GM12878 (cell line): Measurements from ENCODE around the gene PKD2. TPM values are rescaled to one million over a fixed set of nuclear protein-coding genes. Genes with fewer than 3 reads are reported as not detected.

Experiments used
- ATAC-seq: fragments of 200-7000 bp; cut with Tn5 transposase; 3 replicates; pipeline ENCODE4 v1.9.1; 2020; ENCODE audit warnings: mild to moderate bottlenecking, moderate library complexity
- BruUV-seq: library from RNA; stranded (reverse); fragments of 400-500 nt; replicated peaks from 2 replicates; lab custom pipeline; 2021; lab: Mats Ljungman, UMichigan
- CTCF ChIA-PET: fragments of 300-600 bp; sonication (Branson Sonifier 250); formaldehyde crosslinking; extraction: SDS; loops from one replicate; lab custom pipeline; 2021; ENCODE audit warnings: inconsistent platforms; lab: Yijun Ruan, JAX
- POLR2A ChIA-PET: fragments of 350-600 bp; formaldehyde crosslinking; extraction: SDS; loops from one replicate; lab custom pipeline; 2021; ENCODE audit warnings: inconsistent platforms; lab: Charles Lee
- RAD21 ChIA-PET: fragments of 300-600 bp; sonication (Branson Sonifier 250); formaldehyde crosslinking; loops from one replicate; lab custom pipeline; 2023; ENCODE audit warnings: antibody characterized with exemption; ENCODE audit not compliant: unreplicated experiment; lab: Charles Lee
- SMC1A ChIA-PET: fragments of 300-600 bp; sonication (Branson Sonifier 250); formaldehyde crosslinking; loops from one replicate; lab custom pipeline; 2023; ENCODE audit not compliant: unreplicated experiment, uncharacterized antibody; lab: Charles Lee
- DNase-seq: peaks from one replicate; pipeline ENCODE4 v3.0.0-alpha.2; 2011; ENCODE audit warnings: low read depth, low spot score
- FAIRE-seq: peaks from 3 replicates; lab custom pipeline; 2011; peaks lifted over from hg19 to GRCh38; lab: Jason Lieb, UNC
- H2AFZ ChIP-seq: 2 replicates; pipeline ENCODE4 v1.6.0; 2011; ENCODE audit warnings: low read depth, low read length, control low read depth; ENCODE audit not compliant: control insufficient read depth
- H3K27ac ChIP-seq: 2 replicates; pipeline ENCODE4 v1.5.1; 2011; ENCODE audit warnings: control low read depth; ENCODE audit not compliant: control insufficient read depth, insufficient read depth
- H3K27me3 ChIP-seq, 2 experiments: replicated peaks in 1 of 2; 2 replicates each; pipeline versions ENCODE4 v1.6.0 to v1.6.1; 2011; ENCODE audit warnings: low read length in 1 of 2; ENCODE audit not compliant: control insufficient read depth in 2 of 2, insufficient read depth in 2 of 2
- H3K36me3 ChIP-seq, 2 experiments: 2 replicates each; pipeline ENCODE4 v1.5.1; 2011; ENCODE audit warnings: low read length in 1 of 2; ENCODE audit not compliant: control insufficient read depth in 2 of 2, insufficient read depth in 2 of 2
- H3K4me1 ChIP-seq: 2 replicates; pipeline ENCODE4 v1.6.1; 2011; ENCODE audit warnings: mild to moderate bottlenecking, low read length, moderate library complexity, mixed read lengths; ENCODE audit not compliant: control insufficient read depth, insufficient read depth
- H3K4me2 ChIP-seq: 2 replicates; pipeline ENCODE4 v1.6.0; 2011; ENCODE audit warnings: control low read depth; ENCODE audit not compliant: control insufficient read depth, insufficient read depth
- H3K4me3 ChIP-seq: fragments of 200-600 bp; sonication (generic); 2 replicates; pipeline ENCODE4 v1.5.1; 2016
- H3K79me2 ChIP-seq: 2 replicates; pipeline ENCODE4 v1.6.0; 2011; ENCODE audit warnings: low read length; ENCODE audit not compliant: control insufficient read depth, insufficient read depth
- H3K9ac ChIP-seq: 2 replicates; pipeline ENCODE4 v1.8.0; 2011; ENCODE audit warnings: low read length, control low read depth, mixed read lengths; ENCODE audit not compliant: control insufficient read depth, insufficient read depth
- H3K9me3 ChIP-seq: replicated peaks from 3 replicates; pipeline ENCODE4 v1.5.1; 2011; ENCODE audit warnings: mild to moderate bottlenecking, low read length; ENCODE audit not compliant: control insufficient read depth, insufficient read depth
- H4K20me1 ChIP-seq: 2 replicates; pipeline ENCODE4 v1.6.0; 2011; ENCODE audit not compliant: control insufficient read depth, insufficient read depth
- GABPA ChIP-seq: IDR thresholded peaks from 2 replicates; pipeline ENCODE4 v1.6.1; 2014; ENCODE audit warnings: antibody characterized with exemption, low read depth, mild to moderate bottlenecking, inconsistent platforms
- LARP7 ChIP-seq: fragments of 450-650 bp; IDR thresholded peaks from 2 replicates; pipeline ENCODE4 v1.6.1; 2017; ENCODE audit warnings: mild to moderate bottlenecking
- PML ChIP-seq: IDR thresholded peaks from 2 replicates; pipeline ENCODE4 v1.6.1; 2012; ENCODE audit warnings: low read length, inconsistent platforms
- RB1 ChIP-seq: fragments of 450-650 bp; formaldehyde crosslinking; IDR thresholded peaks from 2 replicates; pipeline ENCODE4 v1.6.1; 2017; ENCODE audit warnings: mild to moderate bottlenecking, borderline replicate concordance
- RCOR1 ChIP-seq: conservative IDR thresholded peaks from 2 replicates; pipeline ENCODE4 v1.6.1; 2012; ENCODE audit warnings: low read depth, low read length, improper control_type of control experiment
- RELB ChIP-seq: fragments of 450-650 bp; IDR thresholded peaks from 2 replicates; pipeline ENCODE4 v1.6.1; 2017; ENCODE audit warnings: low read depth, mild to moderate bottlenecking, moderate library complexity
- ZNF217 ChIP-seq: fragments of 450-650 bp; IDR thresholded peaks from 2 replicates; pipeline ENCODE4 v1.6.1; 2017; ENCODE audit warnings: antibody characterized with exemption, mild to moderate bottlenecking
- WGBS: methylation state at CpG from one replicate; pipeline ENCODE4 v1.1.6; 2016; ENCODE audit warnings: low lambda C conversion rate; ENCODE audit not compliant: insufficient replicate concordance, insufficient coverage; ENCODE audit errors: missing lambda C conversion rate; 5-methylcytosine and 5-hydroxymethylcytosine counted together
- in situ Hi-C: fragments of 300-500 bp; cut with MboI; formaldehyde crosslinking; loops from 9 replicates; pipeline ENCODE4 v1.14.3; 2018; ENCODE audit warnings: mixed read lengths
- intact Hi-C: fragments of 100-400 bp; cut with micrococcal nuclease; formaldehyde crosslinking; loops from one replicate; pipeline ENCODE4 v1.14.2; 2022; ENCODE audit not compliant: unreplicated experiment
- polyA plus RNA-seq, 11 experiments: library from polyadenylated mRNA; depleted of rRNA in 4 of 11; unstranded in 6 of 11; stranded (reverse) in 5 of 11; fragments of >200 nt; fragmentation: Nextera tagmentation in 4 of 11; fragmentation: Illumina TruSeq in 1 of 11; extraction: Ambion mirVana in 4 of 11; extraction: Trizol in 1 of 11; gene quantifications; 1 replicate in 1 of 11; 2 replicates in 10 of 11; pipeline versions ENCODE4 v1.2.1 to v1.2.3, GENCODE V29; 2011 to 2016; ENCODE audit warnings: inconsistent platforms in 2 of 11, missing spikeins in 2 of 11, low read depth in 1 of 11
- total RNA-seq, 4 experiments: library from RNA; depleted of rRNA in 3 of 4; stranded (reverse); fragments of >200 nt in 3 of 4; fragmentation: Illumina TruSeq in 1 of 4; extraction: Trizol in 1 of 4; gene quantifications; 2 replicates each; pipeline versions ENCODE4 v1.2.1 to v1.2.3, GENCODE V29; 2013 to 2021
- TF ChIP-seq, protein P1 (sequence below): fragments of 450-650 bp; conservative IDR thresholded peaks from 2 replicates; pipeline ENCODE4 v1.6.1; 2017; ENCODE audit warnings: mild to moderate bottlenecking, moderate library complexity

Gene PKD2
- total and polyA plus RNA-seq, 10 of the 15 experiments (the other 5 are each of a cell fraction or from before 2014, with no cell fraction given): 2.0 to 13.8 (median 8.4) TPM

DNA sequence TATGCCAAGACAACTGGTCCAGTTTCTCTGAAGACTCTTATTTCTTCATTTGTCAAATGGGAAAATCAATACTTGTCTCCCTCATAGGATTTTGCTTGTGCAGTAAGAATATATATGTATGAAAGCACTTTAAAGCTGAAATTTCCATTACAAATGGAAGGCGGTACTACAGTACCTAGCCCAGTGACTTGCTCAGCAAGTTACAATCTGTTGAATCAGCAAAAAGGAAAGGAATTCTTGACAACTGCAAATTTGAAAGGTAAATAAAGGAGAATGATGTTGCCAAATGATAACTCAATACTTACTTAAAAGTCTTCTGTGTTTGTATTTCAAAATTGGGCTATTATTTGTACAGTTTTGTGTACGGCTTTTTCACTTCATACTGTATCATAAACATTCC lies 71.1 kb downstream of the PKD2 start:
- Histone ChIP-seq H2AFZ (no peak overlapping the region), H3K4me1 (no peaks in the 10 kb centered on the region)
- ATAC-seq: no peak
- TF ChIP-seq PML: no peak
- TF ChIP-seq LARP7: no peak
- no peak for TF ChIP-seq RCOR1
- TF ChIP-seq GABPA: no peak
- TF ChIP-seq RB1: no peak
- TF ChIP-seq, all 136 proteins: peak for 0
- ChIA-PET CTCF (no interaction called here), RAD21 (no interaction called here), POLR2A (no interaction called here), SMC1A (interaction anchor here (0.8 kb wide), 1 partner anchor 46 kb away, joined by 3 read pairs; no protein-coding TSS in a partner anchor)
- in situ Hi-C loops: no loop called here
- no peak overlapping the region for H3K4me2 ChIP-seq
- H3K9me3 ChIP-seq: no peaks in the 10 kb centered on the region
- H3K9ac ChIP-seq: no peak overlapping the region
- no peaks in the 10 kb centered on the region for H3K79me2 ChIP-seq
- peaks cover 0 to 4% of the 10 kb centered on the region in 2 experiments; a peak in 2 of 4 replicates for H3K36me3 ChIP-seq
- no peak overlapping the region for H3K4me3 ChIP-seq
- H3K27me3 ChIP-seq: no peaks in the 10 kb centered on the region
- H3K27ac ChIP-seq: no peak overlapping the region
- no peaks in the 10 kb centered on the region for H4K20me1 ChIP-seq
- BruUV-seq: no TSS peak
- DNase-seq (no peak), FAIRE-seq (no peak)
- WGBS: 100% methylated on average over 2 of the region's 2 CpGs
- intact Hi-C loops: no loop called here

- 93% methylated on average over 1 of the region's 1 CpG for WGBS
- FAIRE-seq (no peak), DNase-seq (no peak), ATAC-seq (no peak)
- no peaks in the 10 kb centered on the region for H3K4me1 ChIP-seq
- H3K27ac ChIP-seq: no peak overlapping the region
- ChIA-PET CTCF (no interaction called here), RAD21 (no interaction called here), SMC1A (no interaction called here), POLR2A (no interaction called here)
- H3K9ac ChIP-seq: no peak overlapping the region
- H3K4me2 ChIP-seq: no peak overlapping the region
- intact Hi-C loops: no loop called here
- no TSS peak for BruUV-seq
- H2AFZ ChIP-seq: no peak overlapping the region
- H3K9me3 ChIP-seq: no peaks in the 10 kb centered on the region
- no peaks in the 10 kb centered on the region for H3K79me2 ChIP-seq
- H4K20me1 ChIP-seq: no peaks in the 10 kb centered on the region
- H3K36me3 ChIP-seq: no peaks in the 10 kb centered on the region
- in situ Hi-C loops: no loop called here
- no peaks in the 10 kb centered on the region; a peak in 1 of 4 replicates for H3K27me3 ChIP-seq
- TF ChIP-seq ZNF217 (no peak), RELB (no peak)
- TF ChIP-seq, protein P1, sequence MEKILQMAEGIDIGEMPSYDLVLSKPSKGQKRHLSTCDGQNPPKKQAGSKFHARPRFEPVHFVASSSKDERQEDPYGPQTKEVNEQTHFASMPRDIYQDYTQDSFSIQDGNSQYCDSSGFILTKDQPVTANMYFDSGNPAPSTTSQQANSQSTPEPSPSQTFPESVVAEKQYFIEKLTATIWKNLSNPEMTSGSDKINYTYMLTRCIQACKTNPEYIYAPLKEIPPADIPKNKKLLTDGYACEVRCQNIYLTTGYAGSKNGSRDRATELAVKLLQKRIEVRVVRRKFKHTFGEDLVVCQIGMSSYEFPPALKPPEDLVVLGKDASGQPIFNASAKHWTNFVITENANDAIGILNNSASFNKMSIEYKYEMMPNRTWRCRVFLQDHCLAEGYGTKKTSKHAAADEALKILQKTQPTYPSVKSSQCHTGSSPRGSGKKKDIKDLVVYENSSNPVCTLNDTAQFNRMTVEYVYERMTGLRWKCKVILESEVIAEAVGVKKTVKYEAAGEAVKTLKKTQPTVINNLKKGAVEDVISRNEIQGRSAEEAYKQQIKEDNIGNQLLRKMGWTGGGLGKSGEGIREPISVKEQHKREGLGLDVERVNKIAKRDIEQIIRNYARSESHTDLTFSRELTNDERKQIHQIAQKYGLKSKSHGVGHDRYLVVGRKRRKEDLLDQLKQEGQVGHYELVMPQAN: no peak
- H3K4me3 ChIP-seq: no peak overlapping the region
These were observed 73.2 kb downstream of the PKD2 start for GRCh38 chr4:88080626-88081025.
